ENCODE measurements around the gene GABARAPL2.
A peak's percentile ranks its signal among the peaks of the same experiment; 100 is the strongest.

The GABARAPL2 gene

GRCh38 chr16:75555213-75555706, 10.9 kb upstream of the GABARAPL2 start:
- peak; percentile 84 for DNase-seq

- DNase-seq = peak; percentile 94
Observed at GRCh38 chr16:75555707-75556430, 10.3 kb upstream of the GABARAPL2 start, which contains the start of gene TMEM231. TMEM231 (minus strand) TSS chr16:75556252; CDS start chr16:75556209, 43 bp downstream.

- DNase-seq = no peak
Observed at GRCh38 chr16:75556431-75556950, 9.7 kb upstream of the GABARAPL2 start.

- DNase-seq = no peak
Observed at GRCh38 chr16:75558846-75559401, 7.3 kb upstream of the GABARAPL2 start.

- DNase-seq = no peak
Observed at GRCh38 chr16:75559564-75560372, 6.4 kb upstream of the GABARAPL2 start.

- DNase-seq = no peak
Observed at GRCh38 chr16:75565640-75566039, 539 bp upstream of the GABARAPL2 start.

- DNase-seq = no peak
Observed at GRCh38 chr16:75566758-75567255, 628 bp downstream of the GABARAPL2 start.

- no peak for DNase-seq
Observed at GRCh38 chr16:75567911-75568310, 1.7 kb downstream of the GABARAPL2 start.

GRCh38 chr16:75570396-75571065, 4.4 kb downstream of the GABARAPL2 start:
- no peak for DNase-seq

GRCh38 chr16:75572864-75573542, 6.8 kb downstream of the GABARAPL2 start:
- no peak for DNase-seq

- DNase-seq = no peak
Observed at GRCh38 chr16:75573955-75574354, 7.8 kb downstream of the GABARAPL2 start.

- DNase-seq = no peak
Observed at GRCh38 chr16:75575958-75576357, 9.8 kb downstream of the GABARAPL2 start.

GRCh38 chr16:75576384-75576811, 10.2 kb downstream of the GABARAPL2 start:
- DNase-seq = no peak

GRCh38 chr16:75578212-75578611, 12.0 kb downstream of the GABARAPL2 start:
- no peak for DNase-seq

GRCh38 chr16:75578725-75579124, 12.5 kb downstream of the GABARAPL2 start:
- no peak for DNase-seq

- no peak for DNase-seq
Observed at GRCh38 chr16:75579281-75579834, 13.2 kb downstream of the GABARAPL2 start.

- DNase-seq = no peak
Observed at GRCh38 chr16:75584108-75584507, 17.9 kb downstream of the GABARAPL2 start.

GRCh38 chr16:75588716-75589115, 22.5 kb downstream of the GABARAPL2 start:
- no peak for DNase-seq

GRCh38 chr16:75589306-75589705, 23.1 kb downstream of the GABARAPL2 start:
- no peak for DNase-seq

- DNase-seq = no peak
Observed at GRCh38 chr16:75590920-75591843, 25.0 kb downstream of the GABARAPL2 start.
